ENCODE data around the gene SWI5.

Gene SWI5

DNA sequence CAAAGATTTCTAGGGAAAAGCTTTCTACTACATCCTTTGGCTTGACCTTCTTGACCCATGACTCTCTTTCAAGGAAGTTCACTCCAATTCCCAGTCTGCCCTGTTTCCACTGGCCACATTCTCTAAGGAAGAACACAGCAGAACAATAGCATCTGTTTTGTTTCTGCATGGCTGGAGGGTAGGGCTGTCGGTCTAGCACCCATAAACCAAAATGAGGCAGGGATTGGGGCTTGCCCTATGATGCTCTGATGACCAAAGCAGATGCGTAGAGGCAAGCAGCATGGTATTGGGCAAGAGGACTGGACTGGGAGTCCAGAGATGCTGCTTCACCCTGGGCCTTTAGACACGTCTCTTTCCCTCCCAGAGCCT, 24.4 kb upstream of the SWI5 start:
- DNase-seq (ENCODE audit: low read depth, low spot score): no peak

DNA sequence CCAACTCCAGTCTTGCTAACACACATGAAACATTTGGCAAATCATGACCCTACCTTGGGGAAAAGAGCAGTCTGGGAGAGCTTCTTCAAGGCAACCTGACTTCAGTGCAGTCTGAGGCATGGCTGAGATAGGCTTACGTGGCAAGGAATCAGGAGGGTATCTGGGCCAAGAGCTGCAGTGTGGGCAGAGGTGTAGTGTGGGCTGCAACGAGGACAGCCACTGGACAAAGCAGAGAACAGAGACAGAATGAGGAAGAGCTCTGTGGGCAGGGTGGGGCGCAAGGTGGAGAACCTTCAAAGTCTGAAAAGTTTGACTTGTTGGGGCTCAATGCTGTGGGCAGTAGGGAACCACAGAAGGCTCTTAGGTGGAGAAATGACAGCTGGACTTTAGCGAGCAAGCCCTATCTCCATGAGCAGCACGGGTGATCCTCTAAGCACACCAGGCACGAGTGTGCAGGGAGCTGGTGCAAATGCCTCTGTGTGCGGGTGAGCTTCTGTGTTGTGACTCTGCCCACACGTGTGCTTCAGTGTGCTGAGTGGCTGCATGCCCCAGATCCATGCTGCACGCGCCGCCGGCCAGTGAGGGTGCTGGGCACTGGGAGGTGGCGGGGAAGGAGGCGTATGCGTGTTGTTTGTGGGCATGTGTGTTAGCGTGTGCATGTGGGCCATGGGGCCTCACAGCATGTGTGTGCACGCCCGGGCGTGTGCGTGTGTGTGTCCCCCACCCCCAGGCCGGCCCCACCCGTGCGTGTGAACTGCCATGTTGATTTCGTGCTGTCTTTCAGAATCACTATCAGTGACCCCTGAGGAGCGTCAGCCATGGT, 23.5 kb upstream of the SWI5 start:
- DNase-seq (ENCODE audit: low read depth, low spot score): no peak

DNA sequence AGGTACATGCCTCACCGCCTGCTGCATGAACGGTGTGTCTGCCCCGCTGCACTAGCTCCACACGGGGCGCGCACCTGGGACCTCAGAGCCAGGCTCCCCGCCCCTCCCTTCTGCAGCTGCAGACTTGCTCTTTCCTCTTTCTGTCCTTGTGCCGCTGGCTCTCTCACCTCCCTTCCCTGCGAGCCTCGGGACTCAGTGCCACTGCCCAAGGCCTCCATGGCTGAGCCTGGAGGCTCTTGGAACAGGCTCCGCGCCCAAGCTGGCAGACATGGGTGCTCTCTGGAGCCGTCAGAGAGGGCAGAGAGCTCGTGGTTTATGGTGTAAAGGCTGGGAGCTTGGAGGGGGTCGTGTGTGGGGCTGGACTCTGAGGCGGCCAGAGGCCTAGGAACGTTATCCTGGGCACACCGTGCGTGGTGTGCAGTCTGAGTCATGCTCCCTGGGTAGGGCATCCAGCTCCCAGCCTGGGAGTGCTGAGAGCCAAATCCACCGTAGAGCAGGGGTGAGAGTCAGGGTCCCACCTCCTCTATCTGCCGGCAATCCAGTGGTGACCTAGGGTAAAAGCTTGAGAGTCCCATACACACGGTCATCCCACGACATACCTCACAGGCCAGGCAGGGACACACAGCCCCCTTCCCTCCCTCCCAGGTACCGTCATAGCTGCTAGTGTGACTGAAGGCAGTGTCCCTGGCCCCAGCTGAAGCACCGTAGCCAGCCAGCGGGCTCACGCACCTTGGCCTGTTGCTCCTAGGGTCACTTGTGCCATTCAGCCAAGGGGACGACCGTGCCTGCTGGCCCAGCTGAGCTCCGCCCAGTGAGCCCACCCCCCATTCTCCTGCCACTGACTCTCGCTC, 22.7 kb upstream of the SWI5 start:
- peak; percentile 51 for DNase-seq (ENCODE audit: low read depth, low spot score)

DNA sequence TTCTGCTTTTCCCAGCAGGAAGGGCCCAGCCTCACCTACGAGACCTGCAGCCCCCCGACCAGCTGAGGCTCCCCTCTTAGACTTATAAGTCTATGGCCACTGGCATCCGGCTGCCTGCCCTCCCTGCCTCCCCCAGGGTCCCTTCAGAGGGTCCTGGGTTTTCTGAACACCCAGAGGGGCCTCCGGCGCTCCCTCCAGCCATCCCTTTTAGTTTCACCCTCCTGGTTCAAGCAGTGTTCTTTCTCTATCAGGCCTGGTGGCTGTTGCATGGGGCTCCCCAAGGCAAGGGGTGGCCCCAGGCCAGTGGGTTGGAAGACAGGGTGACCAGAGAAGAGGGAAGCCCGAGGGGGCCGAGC, 22.1 kb upstream of the SWI5 start:
- no peak for DNase-seq (ENCODE audit: low read depth, low spot score)

DNA sequence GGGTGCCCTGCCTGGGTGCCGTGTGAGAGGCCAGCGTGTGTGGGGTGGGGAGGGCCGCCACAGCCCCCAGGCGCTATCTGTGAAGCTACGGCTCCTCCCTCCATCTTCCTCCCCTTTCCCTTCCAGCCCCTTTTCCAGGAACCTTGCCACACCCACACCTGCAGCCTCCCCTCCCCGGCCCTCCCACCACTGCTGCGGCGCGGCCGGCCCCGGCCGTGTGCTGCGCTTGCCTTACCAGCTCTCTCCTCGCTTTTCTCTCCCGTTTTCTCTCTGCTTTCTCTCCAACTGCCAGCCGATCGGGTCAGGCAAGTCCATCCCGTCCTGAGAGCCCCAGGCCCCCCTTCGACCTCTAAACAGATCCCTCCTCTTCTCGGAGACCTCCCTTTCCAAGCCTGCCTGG, 21.7 kb upstream of the SWI5 start:
- DNase-seq (ENCODE audit: low read depth, low spot score): no peak

DNA sequence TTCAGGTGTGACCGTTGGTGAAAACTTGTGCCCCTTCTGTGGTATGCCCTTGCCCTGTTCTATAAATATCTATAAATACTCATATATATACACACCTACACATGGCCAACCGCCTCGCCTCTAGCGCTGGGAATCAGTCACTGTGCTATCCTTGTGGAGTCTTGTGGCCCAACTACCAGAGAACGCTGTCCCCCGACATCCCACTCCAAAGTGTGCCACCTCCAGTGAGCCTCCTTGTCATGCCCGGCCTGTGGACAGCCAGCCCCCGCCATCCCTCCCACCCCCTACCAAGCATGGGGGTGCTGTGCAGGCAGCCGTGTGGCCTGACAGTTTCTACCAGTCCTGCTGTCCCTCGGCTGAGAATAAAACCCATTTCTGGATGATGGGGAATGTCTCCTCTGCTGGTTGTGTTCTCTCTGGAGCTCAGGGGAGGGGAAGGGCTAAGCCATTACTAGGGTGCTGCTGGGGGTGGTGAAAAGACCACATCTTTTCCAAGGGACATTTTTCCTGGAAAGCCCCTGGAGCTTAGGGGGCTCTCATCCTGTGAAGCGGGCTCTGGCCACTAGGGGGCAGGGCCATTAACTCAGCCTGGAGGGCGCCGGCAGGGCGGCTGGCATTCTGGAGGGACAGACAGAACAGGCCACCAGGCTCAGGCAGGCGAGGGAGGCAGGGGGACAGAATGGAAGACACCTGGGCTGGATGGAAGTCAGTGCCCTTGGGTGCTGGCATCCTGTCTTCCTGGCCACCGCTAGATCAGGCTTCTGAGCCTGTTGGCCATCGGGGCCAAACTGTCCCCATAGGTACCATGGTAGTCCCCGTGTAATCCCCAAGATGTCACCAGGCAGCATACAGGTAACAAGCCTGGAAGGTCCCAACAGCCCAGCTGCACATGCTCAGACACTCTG, 21.0 kb upstream of the SWI5 start:
- peak; percentile 79 for DNase-seq (ENCODE audit: low read depth, low spot score)

DNA sequence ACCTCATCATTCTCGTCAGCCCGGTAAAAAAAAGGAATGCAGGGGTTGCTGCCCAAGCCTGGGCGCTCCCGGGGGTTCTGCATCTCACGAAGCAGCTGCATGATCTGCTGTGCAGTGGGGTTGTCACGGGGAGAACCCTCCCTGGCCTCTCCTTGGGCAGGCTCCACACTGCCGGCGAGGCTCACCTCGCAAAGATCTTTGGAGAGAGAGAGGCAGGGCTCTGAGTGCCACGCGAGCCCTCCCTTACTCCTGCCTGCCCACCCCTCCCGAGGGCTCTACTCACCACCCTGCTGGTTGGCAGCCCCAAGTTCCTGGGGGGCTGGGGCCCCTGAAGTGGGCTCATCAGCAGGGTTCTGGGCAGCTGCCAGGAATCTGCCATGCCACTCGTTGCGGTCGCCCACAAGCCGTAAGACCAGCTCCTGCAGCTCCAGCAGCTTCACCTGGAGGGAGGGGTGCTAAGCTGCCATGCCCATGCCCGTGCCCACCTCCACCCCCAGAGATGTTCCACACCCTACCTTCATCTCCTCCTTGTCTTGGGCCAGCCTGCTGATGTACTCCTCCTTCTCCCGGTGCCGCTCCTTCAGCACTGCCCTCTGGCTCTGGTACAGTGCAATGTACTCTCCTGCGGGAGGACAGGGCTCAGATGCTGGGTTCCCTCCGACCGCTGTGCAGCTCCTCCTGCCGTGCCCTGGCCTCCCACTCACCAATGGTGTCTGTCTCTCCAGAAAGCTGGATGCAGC, 18.8 kb upstream of the SWI5 start:
- no peak for DNase-seq (ENCODE audit: low read depth, low spot score)

DNA sequence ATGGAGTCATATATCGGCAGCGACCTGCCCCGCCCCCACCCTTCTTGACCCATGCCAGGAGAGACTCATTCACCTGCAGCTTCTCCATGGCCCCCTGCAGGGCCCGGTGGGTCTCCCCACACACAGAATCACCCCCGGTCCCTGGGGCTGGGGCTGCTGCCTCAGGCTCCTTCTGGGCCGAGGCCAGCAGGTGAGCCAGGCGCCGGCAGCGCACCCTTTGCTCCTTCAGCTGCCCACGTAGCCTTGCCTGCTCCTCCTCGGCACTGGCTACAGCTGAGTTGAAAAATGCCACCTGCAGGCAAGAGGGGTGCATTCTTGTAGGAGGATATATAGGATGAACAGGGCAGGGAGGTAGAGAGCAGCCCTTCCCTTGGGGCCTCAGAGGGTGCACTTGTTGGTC, 18.2 kb upstream of the SWI5 start:
- DNase-seq (ENCODE audit: low read depth, low spot score): no peak

DNA sequence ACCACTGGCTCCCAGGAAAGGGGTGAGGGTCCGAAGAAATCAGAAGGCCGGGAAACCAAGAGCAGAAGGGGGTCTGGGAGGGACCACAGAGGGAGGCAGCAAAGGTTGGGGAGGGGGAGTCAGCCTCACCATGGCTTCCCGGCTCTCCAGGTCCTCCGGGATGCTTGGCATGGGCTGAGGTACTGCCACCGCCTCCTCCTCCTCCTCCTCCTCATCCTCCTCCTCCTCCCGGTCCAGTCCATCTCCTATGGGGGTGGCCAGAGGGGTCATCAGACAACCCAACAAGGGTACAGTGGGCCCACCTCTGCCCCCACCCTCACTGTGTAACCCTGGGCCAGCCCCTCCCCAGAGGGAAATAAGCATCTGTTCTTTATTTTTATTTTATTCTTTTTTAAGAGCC, 17.8 kb upstream of the SWI5 start:
- no peak for DNase-seq (ENCODE audit: low read depth, low spot score)

DNA sequence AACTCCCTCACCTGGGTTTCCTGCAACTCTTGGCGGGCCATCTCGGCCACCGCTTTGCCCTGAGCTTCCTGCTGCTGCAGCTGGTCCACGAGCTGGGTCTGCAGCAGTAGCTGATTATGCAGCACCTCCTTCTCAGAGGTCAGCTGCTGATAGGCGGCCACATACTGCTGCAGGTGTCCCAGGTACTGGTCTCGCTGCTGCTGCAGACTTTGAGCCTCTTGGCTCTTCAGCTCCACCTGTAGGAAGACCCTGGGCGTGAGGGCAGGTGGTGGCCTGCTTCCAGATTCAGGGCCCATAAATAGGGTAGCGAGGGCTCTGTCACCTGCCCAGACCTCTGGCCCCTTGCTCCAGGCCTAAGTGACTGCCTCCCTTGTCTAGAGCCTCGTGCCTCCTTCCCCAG, 16.9 kb upstream of the SWI5 start:
- DNase-seq (ENCODE audit: low read depth, low spot score): no peak

DNA sequence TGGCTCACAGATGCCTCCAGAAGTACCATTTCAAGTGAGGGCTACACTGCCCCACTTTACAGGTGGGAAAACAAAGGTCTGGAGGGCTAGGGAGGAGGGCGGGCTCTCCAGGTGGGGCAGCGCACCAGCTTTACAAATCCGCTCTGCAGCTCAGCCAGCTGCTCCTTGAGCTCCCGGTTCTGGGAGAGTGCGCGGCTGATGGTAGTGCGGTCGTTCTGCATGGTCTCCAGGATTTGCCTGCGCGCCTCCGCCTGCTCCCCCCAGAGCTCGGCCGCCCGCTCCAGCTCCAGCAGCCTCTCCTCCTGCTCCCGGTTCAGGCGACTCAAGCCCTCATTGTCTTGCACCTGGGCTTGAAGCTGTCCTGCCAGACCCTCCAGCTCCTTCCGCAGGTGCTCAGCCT, 15.7 kb upstream of the SWI5 start:
- no peak for DNase-seq (ENCODE audit: low read depth, low spot score)

DNA sequence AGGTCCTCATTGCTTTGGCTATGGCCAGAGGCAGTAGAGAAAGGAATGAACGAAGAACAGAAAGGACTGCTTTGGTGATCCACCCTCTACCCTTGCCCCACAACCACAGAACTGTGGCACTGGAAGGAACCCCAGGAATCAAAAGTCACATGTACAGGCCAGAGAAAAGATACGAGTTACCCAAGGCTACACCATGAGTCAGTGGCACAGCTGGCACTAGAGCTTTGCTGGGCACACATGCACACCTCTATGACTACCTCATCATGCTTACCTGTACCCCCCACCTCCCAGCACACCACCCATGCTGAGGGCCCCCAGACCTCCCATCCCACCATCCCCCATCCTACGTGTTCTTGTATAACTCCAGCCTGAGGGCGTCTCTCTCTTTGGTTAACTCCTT, 13.4 kb upstream of the SWI5 start:
- DNase-seq (ENCODE audit: low read depth, low spot score): no peak

DNA sequence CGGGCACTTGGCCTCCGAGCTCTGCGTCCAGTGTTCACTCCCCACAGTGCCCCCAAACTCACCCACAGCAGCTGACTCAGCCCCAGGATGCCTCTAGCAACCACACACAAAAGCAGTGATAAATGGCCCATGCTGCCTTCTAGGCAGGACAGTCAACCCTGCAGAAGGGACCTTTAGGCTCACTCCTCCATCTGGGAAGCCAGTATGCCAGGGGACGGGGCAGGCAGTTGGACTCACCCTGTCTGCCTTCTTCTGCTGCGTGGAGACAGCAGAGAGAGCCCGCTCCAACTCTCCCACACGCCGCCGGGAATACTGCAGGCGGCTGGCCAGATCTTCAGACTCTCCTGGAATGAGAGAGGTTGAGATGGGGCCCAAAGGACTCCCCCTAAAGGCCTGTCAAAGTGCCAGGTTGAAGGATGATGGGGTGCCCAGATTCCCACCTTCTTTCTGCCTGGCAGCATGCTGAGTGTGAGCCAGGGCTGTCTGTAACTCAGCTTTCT, 10.7 kb upstream of the SWI5 start:
- no peak for DNase-seq (ENCODE audit: low read depth, low spot score)

DNA sequence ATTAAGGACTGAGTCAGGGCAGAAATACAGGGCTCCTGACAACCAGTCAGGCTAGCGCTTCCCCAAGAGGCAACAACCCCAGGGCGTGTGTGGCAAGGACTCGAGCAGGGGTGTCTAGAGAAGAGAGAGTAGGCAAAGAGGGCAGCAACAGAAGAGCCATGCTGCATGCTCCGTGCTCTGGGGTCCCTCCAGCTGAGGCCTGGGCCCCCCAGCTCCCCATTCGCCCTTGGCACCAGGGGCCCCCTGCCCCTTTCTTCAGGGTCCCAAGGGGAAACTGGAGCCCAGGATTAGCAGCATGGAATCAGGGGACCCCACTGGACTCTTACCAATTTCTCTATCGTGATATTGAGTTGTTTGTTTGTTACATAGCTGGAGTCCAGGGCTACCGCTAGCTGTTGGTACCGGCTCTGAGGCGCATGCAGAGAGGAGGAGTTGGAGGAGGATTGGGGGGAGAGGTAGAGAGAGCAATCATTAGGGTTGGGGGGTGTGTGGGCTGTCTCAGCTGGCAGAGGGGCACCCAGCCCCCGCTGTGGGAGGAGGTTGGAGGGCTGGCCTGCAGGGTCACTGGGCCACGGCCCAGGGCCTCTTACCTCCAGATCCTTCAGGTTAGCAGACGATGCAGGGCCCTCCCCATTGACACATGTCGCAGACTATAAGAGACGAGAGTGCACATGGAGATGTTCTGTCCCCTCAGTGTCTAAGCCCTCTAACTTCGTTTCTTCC, 9.0 kb upstream of the SWI5 start:
- DNase-seq (ENCODE audit: low read depth, low spot score): no peak

DNA sequence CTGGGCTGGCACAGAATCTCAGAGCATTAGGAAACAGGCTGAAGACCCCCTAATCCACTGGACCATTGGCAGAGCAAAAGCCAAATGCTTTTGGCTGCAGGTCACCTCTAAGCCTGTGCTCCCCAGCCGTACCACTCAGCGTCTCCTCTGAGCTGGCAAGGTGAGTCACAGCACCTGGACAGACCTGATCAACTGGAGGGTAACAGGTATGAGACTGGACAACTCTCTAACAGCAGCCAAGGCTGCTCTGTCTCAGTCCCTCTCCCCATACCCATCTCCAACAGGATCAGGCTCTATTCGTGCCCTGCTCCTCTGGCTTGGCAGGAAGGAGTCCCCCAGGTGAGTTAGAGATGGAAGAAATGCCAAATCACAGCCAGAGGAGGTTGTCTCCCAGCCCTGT, 5.0 kb upstream of the SWI5 start:
- DNase-seq (ENCODE audit: low read depth, low spot score): no peak

DNA sequence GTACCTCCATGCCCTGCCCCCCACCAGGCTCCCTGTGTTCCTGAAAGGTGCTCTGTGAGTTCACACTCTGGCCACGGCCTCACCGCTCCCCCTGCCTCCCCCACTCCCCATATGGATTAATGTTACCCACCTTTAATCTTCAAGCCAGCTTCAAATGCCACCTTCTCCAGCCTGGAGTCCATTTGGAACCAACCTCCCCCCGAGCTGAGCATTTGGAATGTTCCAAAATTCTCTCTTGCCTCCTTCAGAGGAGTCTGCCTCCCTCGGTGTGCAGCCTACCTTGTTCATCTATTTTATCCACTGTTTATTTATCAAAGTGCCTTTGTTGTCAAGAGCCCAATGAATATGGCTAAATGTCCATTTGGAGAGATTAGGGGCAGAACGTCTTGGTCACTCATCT, 4.6 kb upstream of the SWI5 start:
- DNase-seq (ENCODE audit: low read depth, low spot score): no peak

DNA sequence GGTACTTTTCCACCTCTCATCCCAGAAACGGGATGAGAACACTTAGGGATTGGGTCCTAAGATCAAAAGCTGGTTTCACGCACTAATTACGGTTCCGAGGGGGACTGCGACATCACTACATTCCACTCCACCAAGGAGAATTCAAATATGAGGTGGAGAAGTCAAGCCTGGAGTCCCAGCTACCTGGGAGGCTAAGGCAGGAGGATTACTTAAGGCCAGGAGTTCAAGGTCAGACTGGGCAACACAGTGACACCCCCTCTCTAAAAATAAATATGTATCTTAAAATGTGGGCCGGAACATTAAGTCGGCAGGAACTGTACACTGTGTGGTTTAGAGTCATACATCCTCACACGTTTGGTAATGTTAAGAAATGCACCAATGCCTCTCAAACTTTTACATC, 1.8 kb upstream of the SWI5 start:
- DNase-seq (ENCODE audit: low read depth, low spot score): no peak

DNA sequence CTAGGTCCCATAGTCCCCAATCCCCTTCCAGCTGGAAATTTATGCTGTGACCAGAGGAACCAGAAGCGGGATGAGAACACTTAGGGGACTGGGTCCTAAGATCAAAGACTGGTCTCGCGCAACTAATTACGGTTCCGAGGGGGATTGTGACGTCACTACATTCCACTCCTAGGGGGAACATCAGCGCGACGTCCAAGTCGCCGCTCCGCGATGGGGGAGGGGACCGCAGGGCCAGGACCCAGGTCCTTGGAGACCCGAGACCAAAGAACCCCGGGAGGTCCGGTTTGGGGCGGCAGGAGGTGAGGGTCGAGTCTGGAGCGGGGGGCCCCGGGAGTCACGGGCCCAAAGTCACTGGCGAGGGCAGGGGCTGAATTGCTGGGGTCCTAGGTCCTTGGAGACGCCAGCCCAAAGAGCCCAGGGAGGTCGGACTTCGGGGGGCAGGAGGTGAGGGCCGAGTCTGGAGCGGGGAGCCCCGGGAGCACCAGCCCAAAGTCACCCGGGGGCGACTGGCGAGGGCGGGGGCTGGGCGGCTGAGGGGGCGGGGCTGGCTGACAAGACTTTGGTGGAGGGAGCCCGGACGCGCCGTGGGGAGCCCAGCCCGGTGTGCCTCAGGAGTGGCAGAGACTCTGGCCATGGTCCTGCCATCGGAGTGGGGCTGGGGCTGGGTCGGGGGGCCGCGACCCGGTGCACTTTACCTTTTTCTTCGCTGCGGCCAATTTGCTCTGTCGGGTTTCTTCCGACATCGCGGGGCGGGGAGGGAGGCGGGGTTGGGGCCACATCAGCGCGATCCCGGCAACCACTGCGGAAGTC, 673 bp upstream of the SWI5 start, which contains the start of gene GOLGA2:
TSS of gene GOLGA2 (minus strand) at position 810 of the 810 bp plus-strand sequence. CDS start at position 779, 31 bp downstream.
- peak; percentile 80 for DNase-seq (ENCODE audit: low read depth, low spot score)

DNA sequence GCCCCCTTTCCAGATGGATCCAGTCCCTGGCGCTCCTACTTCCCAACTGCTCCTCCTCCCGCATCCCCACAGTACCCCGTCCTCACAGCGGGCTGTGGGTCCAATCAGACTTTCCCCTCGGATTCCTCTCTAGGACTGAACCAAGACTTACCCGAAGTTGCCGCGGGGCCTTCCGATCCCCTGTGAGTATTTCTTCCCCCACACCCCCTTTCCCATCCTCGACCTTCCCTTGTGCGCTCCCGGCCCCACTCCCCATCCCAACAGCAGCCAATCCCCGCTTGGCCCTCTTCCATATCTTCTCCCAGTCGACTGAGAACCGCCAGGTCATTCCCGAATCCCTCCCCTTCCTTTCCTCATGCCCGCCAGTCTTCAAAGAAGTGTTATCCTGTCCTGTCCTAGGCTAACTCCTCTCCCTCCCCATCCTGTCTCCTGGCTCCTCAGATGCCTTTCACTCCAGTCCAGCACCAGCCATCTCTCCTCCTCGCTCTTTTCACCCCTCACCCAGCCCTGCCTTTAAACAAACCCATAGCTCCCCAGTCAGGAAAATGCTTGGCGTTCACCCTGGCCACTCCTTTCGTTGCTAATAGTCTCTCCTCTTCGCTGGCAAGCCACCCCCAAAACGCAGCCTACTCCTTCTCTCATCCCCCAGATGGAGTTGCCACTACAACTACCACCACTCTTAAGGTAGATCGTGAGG, 646 bp downstream of the SWI5 start:
- DNase-seq (ENCODE audit: low read depth, low spot score): peak; percentile 69

All from astrocyte of the hippocampus (primary cell).